Activated CD8-positive, alpha-beta memory T cell treated with anti-CD3 and anti-CD28 coated beads for 48 hours (primary cell): ENCODE data around the gene OPA3.

Experiments
- DNase-seq, 3 experiments: peaks; one replicate each; pipeline ENCODE4 v3.0.0-alpha.2; 2020; ENCODE audit warnings: low read depth in 2 of 3, low spot score in 2 of 3

The OPA3 gene

GRCh38 chr19:45598267-45599001 lies 13.8 kb upstream of the OPA3 start:
- DNase-seq = no peak

- no peak for DNase-seq
These were observed 13.0 kb upstream of the OPA3 start for GRCh38 chr19:45597425-45598111.

- DNase-seq = no peak
These were observed 11.2 kb upstream of the OPA3 start for GRCh38 chr19:45595814-45596213.

- DNase-seq = no peak
These were observed 8.9 kb upstream of the OPA3 start for GRCh38 chr19:45593520-45593919.

- DNase-seq = no peak
These were observed 7.8 kb upstream of the OPA3 start for GRCh38 chr19:45592366-45592765.

GRCh38 chr19:45591638-45592005 lies 7.0 kb upstream of the OPA3 start:
- no peak for DNase-seq

- no peak for DNase-seq
These were observed 6.5 kb upstream of the OPA3 start for GRCh38 chr19:45591004-45591637.

- no peak for DNase-seq
These were observed 5.8 kb upstream of the OPA3 start for GRCh38 chr19:45590300-45591003.

GRCh38 chr19:45589768-45590167 lies 5.2 kb upstream of the OPA3 start:
- no peak for DNase-seq

- DNase-seq = no peak
These were observed 3.3 kb upstream of the OPA3 start for GRCh38 chr19:45587873-45588272.

- DNase-seq = no peak
These were observed 566 bp upstream of the OPA3 start for GRCh38 chr19:45585158-45585577.

- DNase-seq = no peak
These were observed 3.0 kb downstream of the OPA3 start for GRCh38 chr19:45581576-45581975.

- no peak for DNase-seq
These were observed 5.7 kb downstream of the OPA3 start for GRCh38 chr19:45578861-45579260.

- no peak for DNase-seq
These were observed 7.3 kb downstream of the OPA3 start for GRCh38 chr19:45577111-45577905.

GRCh38 chr19:45576682-45577081 lies 7.9 kb downstream of the OPA3 start:
- no peak for DNase-seq

GRCh38 chr19:45575216-45575615 lies 9.4 kb downstream of the OPA3 start:
- DNase-seq = no peak

- no peak for DNase-seq
These were observed 10.1 kb downstream of the OPA3 start for GRCh38 chr19:45574526-45574925.

GRCh38 chr19:45571457-45572220 lies 13.0 kb downstream of the OPA3 start:
- DNase-seq = no peak

GRCh38 chr19:45569619-45570421 lies 14.8 kb downstream of the OPA3 start:
- DNase-seq = peak in 2 of 3 experiments; percentile 39 to 42
